Pancreas (tissue), 10 donors: ENCODE data around the gene SLC16A13. TPM values are rescaled to one million over a fixed set of nuclear protein-coding genes. Genes with fewer than 3 reads are reported as not detected.
A peak's percentile ranks its signal among the peaks of the same experiment; 100 is the strongest.
"Not testable (repeated sequence)": the region's sequence is repeated elsewhere in the genome, so short reads cannot be mapped to it uniquely, and the experiment has no call there.

Experiments
- ATAC-seq, 4 donors: fragments of 200-7000 bp; cut with Tn5 transposase; one replicate each; pipeline versions ENCODE4 v1.8.0 to v1.9.1; 2020; ENCODE audit warnings: mild to moderate bottlenecking in 4 of 4, moderate library complexity in 4 of 4
- DNase-seq, 6 donors: peaks; one replicate each; pipeline ENCODE4 v3.0.0-alpha.2; 2020
- FAIRE-seq: peaks from 2 replicates; lab custom pipeline; 2012; peaks lifted over from hg19 to GRCh38; lab: Jason Lieb, UNC
- H3K27ac ChIP-seq, 4 donors: fragments of 200-600 bp; sonication (generic); 1 replicate in 3 of 4; 2 replicates in 1 of 4; pipeline versions ENCODE4 v1.5.0 to v1.8.0; 2020
- H3K27me3 ChIP-seq, 4 donors: fragments of 200-600 bp; one replicate each; pipeline ENCODE4 v1.8.0; 2021
- H3K36me3 ChIP-seq, 3 donors: fragments of 200-600 bp; sonication (generic) in 1 of 3; one replicate each; pipeline versions ENCODE4 v1.5.0 to v1.8.0; 2020 to 2021
- H3K4me1 ChIP-seq, 3 donors: fragments of 200-600 bp; one replicate each; pipeline ENCODE4 v1.8.0; 2021
- H3K4me3 ChIP-seq, 4 donors: fragments of 200-600 bp; sonication (generic) in 2 of 4; one replicate each; pipeline versions ENCODE4 v1.5.0 to v1.8.0; 2020 to 2021
- H3K9me3 ChIP-seq, 4 donors: fragments of 200-600 bp; one replicate each; pipeline ENCODE4 v1.8.0; 2021
- CTCF ChIP-seq, 4 donors: fragments of 200-600 bp; sonication (generic) in 3 of 4; IDR thresholded peaks; one replicate each; pipeline versions ENCODE4 v1.5.0 to v1.8.0; 2021; ENCODE audit warnings: antibody characterized with exemption in 4 of 4
- WGBS, 2 donors: extraction: QIAGEN DNeasy Blood & Tissue Kit; methylation state at CpG; one replicate each; pipeline ENCODE4 v1.1.7; 2013; 5-methylcytosine and 5-hydroxymethylcytosine counted together
- intact Hi-C, 3 donors: fragments of 100-400 bp; cut with DNase I; formaldehyde crosslinking; loops; one replicate each; pipeline versions ENCODE4 v1.11.1 to v1.14.2; 2022
- polyA plus RNA-seq, 2 donors: library from polyadenylated mRNA; stranded (reverse); fragments of 200-250 nt; gene quantifications; one replicate each; pipeline ENCODE4 v1.2.3, GENCODE V29; 2013
- total RNA-seq, 6 donors: library from RNA; stranded (reverse); fragmentation: NEBNext Ultra II Directional in 4 of 6; extraction: Animal tissue kit (Norgen Biotek cat#: 25700) in 4 of 6; gene quantifications; one replicate each; pipeline versions ENCODE4 v1.2.1 to v1.2.4, GENCODE V29; 2021 to 2023
- donor health status: healthy with polysubstance abuse.
- donor health status: DM: no; HTN: no; CAD: no; lungs with moderate emphysema.
- donor health status: DM: no; HTN: no; CAD: no.
- donor health status: control.
- donor health status: control.
- donor health status: Bipolar disorder and iron deficiency.
- donor health status: DM: yes; HTN: yes; CAD: no.
- donor health status: DM: no; HTN: no; CAD: no.
- donor health status: DM: no; HTN: no; CAD: no.
- donor health status: DM: yes; HTN: yes; CAD: no.

The SLC16A13 gene
- total RNA-seq = 1 to 10 TPM in 4 of 6 donors, under 1 TPM in 2; 0.74 to 2.5 (median 1.2) TPM
- polyA plus RNA-seq = 1 to 10 TPM; 1.4 to 3.0 TPM

GRCh38 chr17:7035591-7036368, at the start of gene SLC16A13:
Gene SLC16A13 (plus strand): TSS chr17:7036015. CDS start chr17:7036383, 368 bp downstream.
- H3K9me3 ChIP-seq = no peaks in the 10 kb centered on the region
- H3K4me3 ChIP-seq = peak within 1 kb of the TSS; percentile 46 to 89 (median 64)
- no peaks in the 10 kb centered on the region for H3K27me3 ChIP-seq
- DNase-seq (peak; percentile 92 to 98 (median 94)), ATAC-seq (peak; percentile 94 to 97 (median 96)), FAIRE-seq (no peak)
- WGBS, 2 donors = 0 to 1% methylated on average over 50 to 52 of the region's 52 CpGs
- H3K4me1 ChIP-seq = peaks cover 4 to 7% (median 4%) of the 10 kb centered on the region in 3 donors
- peak within 1 kb of the TSS; percentile 57 to 87 (median 68) for H3K27ac ChIP-seq
- intact Hi-C loops = no loop called here
- no peaks in the 10 kb centered on the region for H3K36me3 ChIP-seq
- TF ChIP-seq CTCF (IDR thresholded peaks at IDR 0.05) = no peak

- Histone ChIP-seq H3K36me3 (no peaks in the 10 kb centered on the region), H3K9me3 (no peaks in the 10 kb centered on the region), H3K27ac (no peak overlapping the region), H3K4me3 (no peak overlapping the region), H3K4me1 (no peaks in the 10 kb centered on the region), H3K27me3 (no peaks in the 10 kb centered on the region)
- DNase-seq = no peak
- ATAC-seq = no peak
- FAIRE-seq = no peak
- WGBS, 2 donors = 64 to 75% methylated on average over 3 of the region's 3 CpGs
- TF ChIP-seq CTCF (IDR thresholded peaks at IDR 0.05) = no peak
- intact Hi-C loops = no loop called here
Measured at GRCh38 chr17:6986676-6987075, 49.1 kb upstream of the SLC16A13 start.

- Histone ChIP-seq H3K4me1 (no peaks in the 10 kb centered on the region), H3K27me3 (no peaks in the 10 kb centered on the region), H3K27ac (no peak overlapping the region), H3K9me3 (no peaks in the 10 kb centered on the region), H3K36me3 (no peaks in the 10 kb centered on the region), H3K4me3 (no peak overlapping the region)
- no peak for FAIRE-seq
- no peak for DNase-seq
- intact Hi-C loops = loop anchor here in 1 of 3 donors (10.0 kb wide), 1 partner anchor 65 kb away; no protein-coding TSS in a partner anchor
- no peak for TF ChIP-seq CTCF (IDR thresholded peaks at IDR 0.05)
- ATAC-seq = no peak
- WGBS, 2 donors = 94 to 97% methylated on average over 2 of the region's 2 CpGs
Measured at GRCh38 chr17:6989779-6990178, 46.0 kb upstream of the SLC16A13 start.

GRCh38 chr17:6993613-6994056, 42.2 kb upstream of the SLC16A13 start:
- not testable (repeated sequence) for DNase-seq, H3K9me3 ChIP-seq, H3K4me3 ChIP-seq, H3K4me1 ChIP-seq, ATAC-seq, FAIRE-seq, H3K27me3 ChIP-seq, H3K36me3 ChIP-seq, H3K27ac ChIP-seq
- 72 to 80% methylated on average over 5 of the region's 5 CpGs for WGBS, 2 donors
- intact Hi-C loops = loop anchor here in 1 of 3 donors (10.0 kb wide), 1 partner anchor 69 kb away; no protein-coding TSS in a partner anchor

GRCh38 chr17:6994118-6994598, 41.7 kb upstream of the SLC16A13 start:
- H3K27me3 ChIP-seq = no peaks in the 10 kb centered on the region
- DNase-seq (no peak), FAIRE-seq (no peak), ATAC-seq (no peak)
- H3K4me3 ChIP-seq = no peak overlapping the region
- WGBS, 2 donors = 84 to 87% methylated on average over 10 of the region's 10 CpGs
- no peaks in the 10 kb centered on the region for H3K9me3 ChIP-seq
- no peak overlapping the region for H3K27ac ChIP-seq
- intact Hi-C loops = loop anchor here in 1 of 3 donors (10.0 kb wide), 1 partner anchor 69 kb away; no protein-coding TSS in a partner anchor
- peaks cover 0 to 4% (median 0%) of the 10 kb centered on the region in 3 donors for H3K36me3 ChIP-seq
- no peaks in the 10 kb centered on the region for H3K4me1 ChIP-seq
- no peak for TF ChIP-seq CTCF (IDR thresholded peaks at IDR 0.05)
